ENCODE data around the gene SUOX.

DNA sequence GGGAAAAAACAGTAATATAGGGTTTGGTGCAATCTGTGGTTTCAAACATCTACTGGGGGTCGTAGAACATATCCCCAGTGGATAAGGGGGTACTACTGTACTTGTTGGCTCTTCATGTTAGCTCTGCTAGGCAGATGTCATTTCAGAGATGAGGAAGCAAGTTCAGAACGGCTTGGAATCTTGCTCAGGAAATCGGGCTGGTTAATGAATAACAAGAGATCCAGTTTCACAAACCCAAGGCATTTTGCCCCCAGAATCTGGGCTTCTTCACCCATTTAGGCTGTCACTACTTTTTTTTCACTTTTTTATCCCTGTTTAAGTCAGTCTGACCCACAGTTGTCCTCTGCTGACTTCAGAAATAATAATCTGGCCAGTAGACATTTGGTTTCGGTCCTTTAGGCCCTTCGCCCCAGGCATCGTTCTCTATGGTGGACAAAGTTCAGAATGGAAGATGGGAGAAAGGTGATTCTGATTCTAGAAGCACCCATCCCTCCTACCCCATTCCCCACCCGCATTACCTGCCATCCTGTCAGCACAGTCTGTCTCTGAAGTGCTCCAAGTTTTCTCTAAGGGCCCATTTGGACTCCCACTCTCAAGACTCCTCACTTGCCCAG, 4.5 kb downstream of the SUOX start:
- TF ChIP-seq POLR2A (IDR thresholded peaks at IDR 0.05; ENCODE audit: low read length) (no peak), GATA1 (IDR thresholded peaks at IDR 0.05; ENCODE audit: low read depth, low read length) (no peak)

Data from erythroblast (primary cell).